IMR-90 (cell line): ENCODE data around the gene TMEM63B. TPM values are rescaled to one million over a fixed set of nuclear protein-coding genes. Genes with fewer than 3 reads are reported as not detected.

Experiments used
- ATAC-seq: fragments of 200-7000 bp; cut with Tn5 transposase; 2 replicates; pipeline ENCODE4 v1.9.1; 2020; ENCODE audit warnings: low read depth, mild to moderate bottlenecking, moderate library complexity
- BruUV-seq: library from RNA; stranded (reverse); fragments of 400-500 nt; replicated peaks from 2 replicates; lab custom pipeline; 2021; lab: Mats Ljungman, UMichigan
- CTCF ChIA-PET: fragments of 300-600 bp; formaldehyde crosslinking; extraction: SDS; loops from one replicate; lab custom pipeline; 2021; ENCODE audit warnings: antibody characterized with exemption; lab: Yijun Ruan, JAX
- POLR2A ChIA-PET: fragments of 300-600 bp; sonication (Branson Sonifier 250); formaldehyde crosslinking; loops from one replicate; lab custom pipeline; 2022; ENCODE audit warnings: antibody characterized with exemption; ENCODE audit not compliant: unreplicated experiment; lab: Charles Lee
- DNase-seq: peaks from one replicate; pipeline ENCODE4 v3.0.0; 2013
- H2AFZ ChIP-seq: replicated peaks from 2 replicates; pipeline ENCODE3; 2013; ENCODE audit warnings: low read length, mild to moderate bottlenecking; ENCODE audit not compliant: poor library complexity
- H2AK5ac ChIP-seq: 2 replicates; pipeline ENCODE4 v1.6.1; 2013; ENCODE audit warnings: low read depth, low read length, inconsistent platforms
- H2AK9ac ChIP-seq: replicated peaks from 2 replicates; pipeline ENCODE3; 2013; ENCODE audit warnings: mild to moderate bottlenecking, low read depth, low read length, moderate library complexity; ENCODE audit not compliant: poor library complexity
- H2BK120ac ChIP-seq: 2 replicates; pipeline ENCODE4 v1.6.1; 2013; ENCODE audit warnings: low read depth, low read length, inconsistent platforms
- H2BK15ac ChIP-seq: 3 replicates; pipeline ENCODE4 v1.6.1; 2013; ENCODE audit warnings: low read depth, low read length, inconsistent platforms
- H2BK20ac ChIP-seq: 2 replicates; pipeline ENCODE4 v1.6.1; 2013; ENCODE audit warnings: low read depth, mild to moderate bottlenecking, inconsistent platforms, low read length, moderate library complexity
- H2BK5ac ChIP-seq: 2 replicates; pipeline ENCODE4 v1.6.1; 2013; ENCODE audit warnings: mild to moderate bottlenecking, low read depth, low read length, inconsistent platforms; ENCODE audit not compliant: poor library complexity, severe bottlenecking
- H3K14ac ChIP-seq: replicated peaks from 2 replicates; pipeline ENCODE4 v1.6.1; 2013; ENCODE audit warnings: low read depth, low read length, inconsistent platforms
- H3K18ac ChIP-seq: 2 replicates; pipeline ENCODE4 v1.6.1; 2013; ENCODE audit warnings: low read depth, low read length, control low read depth
- H3K23ac ChIP-seq: 2 replicates; pipeline ENCODE4 v1.6.1; 2013; ENCODE audit warnings: low read depth, low read length, inconsistent platforms
- H3K27ac ChIP-seq: 2 replicates; pipeline ENCODE4 v1.5.1; 2013; ENCODE audit warnings: mild to moderate bottlenecking, control low read depth, low read length; ENCODE audit not compliant: insufficient read depth
- H3K27me3 ChIP-seq: 2 replicates; pipeline ENCODE4 v1.6.1; 2013; ENCODE audit warnings: low read length; ENCODE audit not compliant: control insufficient read depth, insufficient read depth
- H3K36me3 ChIP-seq: 2 replicates; pipeline ENCODE4 v1.6.1; 2013; ENCODE audit warnings: low read length, mixed read lengths; ENCODE audit not compliant: control insufficient read depth, insufficient read depth
- H3K4ac ChIP-seq: 2 replicates; pipeline ENCODE4 v1.6.1; 2013; ENCODE audit warnings: low read depth, low read length, inconsistent platforms
- H3K4me1 ChIP-seq: 2 replicates; pipeline ENCODE4 v1.6.1; 2013; ENCODE audit warnings: low read length, mixed read lengths; ENCODE audit not compliant: control insufficient read depth, insufficient read depth
- H3K4me2 ChIP-seq: 2 replicates; pipeline ENCODE4 v1.6.1; 2013; ENCODE audit warnings: low read depth, mild to moderate bottlenecking, control low read depth, low read length, moderate library complexity
- H3K4me3 ChIP-seq: 2 replicates; pipeline ENCODE4 v1.5.1; 2013; ENCODE audit warnings: low read depth, mild to moderate bottlenecking, control low read depth, low read length, moderate library complexity; ENCODE audit not compliant: insufficient read depth
- H3K56ac ChIP-seq: 2 replicates; pipeline ENCODE4 v1.6.1; 2013; ENCODE audit warnings: low read length, inconsistent platforms; ENCODE audit not compliant: insufficient read depth; ENCODE audit errors: extremely low read depth
- H3K79me1 ChIP-seq, 2 experiments: 2 replicates each; pipeline ENCODE4 v1.6.1; 2013; ENCODE audit warnings: low read length in 2 of 2, inconsistent platforms in 1 of 2, low read depth in 1 of 2
- H3K9ac ChIP-seq: 2 replicates; pipeline ENCODE4 v1.6.1; 2013; ENCODE audit warnings: low read depth, low read length, control low read depth
- H3K9me1 ChIP-seq: 2 replicates; pipeline ENCODE4 v1.6.1; 2013; ENCODE audit warnings: low read length, inconsistent platforms; ENCODE audit not compliant: insufficient read depth
- H3K9me3 ChIP-seq: 2 replicates; pipeline ENCODE4 v1.6.1; 2013; ENCODE audit warnings: low read length; ENCODE audit not compliant: control insufficient read depth, insufficient read depth
- H4K20me1 ChIP-seq: 2 replicates; pipeline ENCODE4 v1.6.1; 2013; ENCODE audit warnings: low read length, inconsistent platforms; ENCODE audit not compliant: insufficient read depth
- H4K5ac ChIP-seq: 2 replicates; pipeline ENCODE4 v1.6.1; 2013; ENCODE audit warnings: mild to moderate bottlenecking, low read depth, low read length, control low read depth
- H4K8ac ChIP-seq, 2 experiments: 2 replicates each; pipeline ENCODE4 v1.6.1; 2013; ENCODE audit warnings: low read depth in 2 of 2, low read length in 2 of 2, control low read depth in 1 of 2, inconsistent platforms in 1 of 2
- H4K91ac ChIP-seq: 2 replicates; pipeline ENCODE4 v1.6.1; 2013; ENCODE audit warnings: low read depth, low read length, inconsistent platforms; ENCODE audit not compliant: insufficient read depth
- FOS ChIP-seq: fragments of 150-350 bp; IDR thresholded peaks from 2 replicates; pipeline ENCODE4 v1.6.1; 2016; ENCODE audit warnings: low read depth, low read length
- WGBS, 2 experiments: methylation state at CpG; one replicate each; pipeline versions ENCODE4 v1.1.5 to v1.1.7; 2013; ENCODE audit warnings: missing lambda C conversion rate in 2 of 2; ENCODE audit not compliant: insufficient read length in 1 of 2; ENCODE audit errors: extremely low coverage in 2 of 2; 5-methylcytosine and 5-hydroxymethylcytosine counted together
- dilution Hi-C: fragments of 300-500 bp; cut with HindIII; formaldehyde crosslinking; loops from one replicate; pipeline ENCODE4 v1.14.3; 2018; ENCODE audit warnings: low sequenced_read_pairs; ENCODE audit not compliant: unreplicated experiment
- in situ Hi-C: fragments of 300-500 bp; cut with MboI; formaldehyde crosslinking; loops from 3 replicates; pipeline ENCODE4 v1.14.3; 2019; ENCODE audit warnings: low sequenced_read_pairs, inconsistent platforms, mixed read lengths
- intact Hi-C: fragments of 100-400 bp; cut with micrococcal nuclease; formaldehyde crosslinking; loops from 2 replicates; pipeline ENCODE4 v1.10.0; 2022
- polyA plus RNA-seq, 3 experiments: library from polyadenylated mRNA; depleted of rRNA; stranded (reverse); fragments of >200 nt; gene quantifications; 2 replicates each; pipeline ENCODE4 v1.2.3, GENCODE V29; 2012; ENCODE audit warnings: low replicate concordance in 1 of 3
- total RNA-seq: library from RNA; depleted of rRNA; stranded (reverse); fragments of >200 nt; gene quantifications from 2 replicates; pipeline ENCODE4 v1.2.3, GENCODE V29; 2012

TMEM63B gene
- total and polyA plus RNA-seq, 2 of the 4 experiments (the other 2 are of a cell fraction), result 12.2 to 42.6 TPM

GRCh38 chr6:44147256-44147655 lies 19.9 kb downstream of the TMEM63B start:
- H2BK120ac ChIP-seq, result no peak overlapping the region
- no peak overlapping the region for H2BK20ac ChIP-seq
- no peak for TF ChIP-seq FOS
- intact Hi-C loops (no loop called here), dilution Hi-C loops (no loop called here), in situ Hi-C loops (no loop called here)
- H4K8ac ChIP-seq, result no peak overlapping the region
- no peak overlapping the region for H3K4me2 ChIP-seq
- H2AK9ac ChIP-seq, result no peak overlapping the region
- DNase-seq (no peak), ATAC-seq (no peak)
- peaks cover 2% of the 10 kb centered on the region for H3K4me1 ChIP-seq
- no peak overlapping the region for H3K56ac ChIP-seq
- H2AFZ ChIP-seq, result no peak overlapping the region
- H4K91ac ChIP-seq, result no peak overlapping the region
- no peak overlapping the region for H4K5ac ChIP-seq
- no peaks in the 10 kb centered on the region for H3K9me1 ChIP-seq
- no peak overlapping the region for H3K9ac ChIP-seq
- no peak overlapping the region for H3K18ac ChIP-seq
- no peaks in the 10 kb centered on the region for H3K79me1 ChIP-seq
- BruUV-seq, result no TSS peak
- no peak overlapping the region for H3K4ac ChIP-seq
- peaks cover 46% of the 10 kb centered on the region for H3K36me3 ChIP-seq
- H2AK5ac ChIP-seq, result no peak overlapping the region
- no CpG with 5 or more reads among the region's 7 CpGs for WGBS, 2 experiments
- peaks cover 7% of the 10 kb centered on the region; the same call in 1 of the 2 replicates for H4K20me1 ChIP-seq
- H3K27me3 ChIP-seq, result no peaks in the 10 kb centered on the region
- H3K9me3 ChIP-seq, result no peaks in the 10 kb centered on the region
- H2BK5ac ChIP-seq, result no peak overlapping the region
- no peak overlapping the region for H3K4me3 ChIP-seq
- no peak overlapping the region for H3K27ac ChIP-seq
- no peak overlapping the region for H3K23ac ChIP-seq
- ChIA-PET CTCF (interaction anchor here (1.2 kb wide), 1 partner anchor 87 kb away, joined by 3 read pairs; no protein-coding TSS in a partner anchor), POLR2A (no interaction called here)
- no peak overlapping the region for H2BK15ac ChIP-seq
- no peak overlapping the region for H3K14ac ChIP-seq
